IMR-90 (cell line): ENCODE measurements around the gene PITHD1. TPM values are rescaled to one million over a fixed set of nuclear protein-coding genes. Genes with fewer than 3 reads are reported as not detected.

Experiments used
- ATAC-seq: fragments of 200-7000 bp; cut with Tn5 transposase; 2 replicates; pipeline ENCODE4 v1.9.1; 2020; ENCODE audit warnings: low read depth, mild to moderate bottlenecking, moderate library complexity
- BruUV-seq: library from RNA; stranded (reverse); fragments of 400-500 nt; replicated peaks from 2 replicates; lab custom pipeline; 2021; lab: Mats Ljungman, UMichigan
- CTCF ChIA-PET: fragments of 300-600 bp; formaldehyde crosslinking; extraction: SDS; loops from one replicate; lab custom pipeline; 2021; ENCODE audit warnings: antibody characterized with exemption; lab: Yijun Ruan, JAX
- POLR2A ChIA-PET: fragments of 300-600 bp; sonication (Branson Sonifier 250); formaldehyde crosslinking; loops from one replicate; lab custom pipeline; 2022; ENCODE audit warnings: antibody characterized with exemption; ENCODE audit not compliant: unreplicated experiment; lab: Charles Lee
- DNase-seq: peaks from one replicate; pipeline ENCODE4 v3.0.0; 2013
- H2AFZ ChIP-seq: replicated peaks from 2 replicates; pipeline ENCODE3; 2013; ENCODE audit warnings: low read length, mild to moderate bottlenecking; ENCODE audit not compliant: poor library complexity
- H2AK5ac ChIP-seq: 2 replicates; pipeline ENCODE4 v1.6.1; 2013; ENCODE audit warnings: low read depth, low read length, inconsistent platforms
- H2AK9ac ChIP-seq: replicated peaks from 2 replicates; pipeline ENCODE3; 2013; ENCODE audit warnings: mild to moderate bottlenecking, low read depth, low read length, moderate library complexity; ENCODE audit not compliant: poor library complexity
- H2BK120ac ChIP-seq: 2 replicates; pipeline ENCODE4 v1.6.1; 2013; ENCODE audit warnings: low read depth, low read length, inconsistent platforms
- H2BK15ac ChIP-seq: 3 replicates; pipeline ENCODE4 v1.6.1; 2013; ENCODE audit warnings: low read depth, low read length, inconsistent platforms
- H2BK20ac ChIP-seq: 2 replicates; pipeline ENCODE4 v1.6.1; 2013; ENCODE audit warnings: low read depth, mild to moderate bottlenecking, inconsistent platforms, low read length, moderate library complexity
- H2BK5ac ChIP-seq: 2 replicates; pipeline ENCODE4 v1.6.1; 2013; ENCODE audit warnings: mild to moderate bottlenecking, low read depth, low read length, inconsistent platforms; ENCODE audit not compliant: poor library complexity, severe bottlenecking
- H3K14ac ChIP-seq: replicated peaks from 2 replicates; pipeline ENCODE4 v1.6.1; 2013; ENCODE audit warnings: low read depth, low read length, inconsistent platforms
- H3K18ac ChIP-seq: 2 replicates; pipeline ENCODE4 v1.6.1; 2013; ENCODE audit warnings: low read depth, low read length, control low read depth
- H3K23ac ChIP-seq: 2 replicates; pipeline ENCODE4 v1.6.1; 2013; ENCODE audit warnings: low read depth, low read length, inconsistent platforms
- H3K27ac ChIP-seq: 2 replicates; pipeline ENCODE4 v1.5.1; 2013; ENCODE audit warnings: mild to moderate bottlenecking, control low read depth, low read length; ENCODE audit not compliant: insufficient read depth
- H3K27me3 ChIP-seq: 2 replicates; pipeline ENCODE4 v1.6.1; 2013; ENCODE audit warnings: low read length; ENCODE audit not compliant: control insufficient read depth, insufficient read depth
- H3K36me3 ChIP-seq: 2 replicates; pipeline ENCODE4 v1.6.1; 2013; ENCODE audit warnings: low read length, mixed read lengths; ENCODE audit not compliant: control insufficient read depth, insufficient read depth
- H3K4ac ChIP-seq: 2 replicates; pipeline ENCODE4 v1.6.1; 2013; ENCODE audit warnings: low read depth, low read length, inconsistent platforms
- H3K4me1 ChIP-seq: 2 replicates; pipeline ENCODE4 v1.6.1; 2013; ENCODE audit warnings: low read length, mixed read lengths; ENCODE audit not compliant: control insufficient read depth, insufficient read depth
- H3K4me2 ChIP-seq: 2 replicates; pipeline ENCODE4 v1.6.1; 2013; ENCODE audit warnings: low read depth, mild to moderate bottlenecking, control low read depth, low read length, moderate library complexity
- H3K4me3 ChIP-seq: 2 replicates; pipeline ENCODE4 v1.5.1; 2013; ENCODE audit warnings: low read depth, mild to moderate bottlenecking, control low read depth, low read length, moderate library complexity; ENCODE audit not compliant: insufficient read depth
- H3K56ac ChIP-seq: 2 replicates; pipeline ENCODE4 v1.6.1; 2013; ENCODE audit warnings: low read length, inconsistent platforms; ENCODE audit not compliant: insufficient read depth; ENCODE audit errors: extremely low read depth
- H3K79me1 ChIP-seq, 2 experiments: 2 replicates each; pipeline ENCODE4 v1.6.1; 2013; ENCODE audit warnings: low read length in 2 of 2, inconsistent platforms in 1 of 2, low read depth in 1 of 2
- H3K9ac ChIP-seq: 2 replicates; pipeline ENCODE4 v1.6.1; 2013; ENCODE audit warnings: low read depth, low read length, control low read depth
- H3K9me1 ChIP-seq: 2 replicates; pipeline ENCODE4 v1.6.1; 2013; ENCODE audit warnings: low read length, inconsistent platforms; ENCODE audit not compliant: insufficient read depth
- H3K9me3 ChIP-seq: 2 replicates; pipeline ENCODE4 v1.6.1; 2013; ENCODE audit warnings: low read length; ENCODE audit not compliant: control insufficient read depth, insufficient read depth
- H4K20me1 ChIP-seq: 2 replicates; pipeline ENCODE4 v1.6.1; 2013; ENCODE audit warnings: low read length, inconsistent platforms; ENCODE audit not compliant: insufficient read depth
- H4K5ac ChIP-seq: 2 replicates; pipeline ENCODE4 v1.6.1; 2013; ENCODE audit warnings: mild to moderate bottlenecking, low read depth, low read length, control low read depth
- H4K8ac ChIP-seq, 2 experiments: 2 replicates each; pipeline ENCODE4 v1.6.1; 2013; ENCODE audit warnings: low read depth in 2 of 2, low read length in 2 of 2, control low read depth in 1 of 2, inconsistent platforms in 1 of 2
- H4K91ac ChIP-seq: 2 replicates; pipeline ENCODE4 v1.6.1; 2013; ENCODE audit warnings: low read depth, low read length, inconsistent platforms; ENCODE audit not compliant: insufficient read depth
- CHD1 ChIP-seq: IDR thresholded peaks from 2 replicates; pipeline ENCODE4 v1.6.1; 2012; ENCODE audit warnings: low read depth, low read length, improper control_type of control experiment
- FOS ChIP-seq: fragments of 150-350 bp; IDR thresholded peaks from 2 replicates; pipeline ENCODE4 v1.6.1; 2016; ENCODE audit warnings: low read depth, low read length
- MAZ ChIP-seq: IDR thresholded peaks from 2 replicates; pipeline ENCODE4 v1.6.1; 2012; ENCODE audit warnings: low read depth, mild to moderate bottlenecking, low read length, improper control_type of control experiment, moderate library complexity, borderline replicate concordance
- NFE2L2 ChIP-seq: fragments of 150-350 bp; IDR thresholded peaks from 2 replicates; pipeline ENCODE4 v1.6.1; 2016; ENCODE audit warnings: low read depth, mild to moderate bottlenecking, low read length
- USF2 ChIP-seq: fragments of 150-350 bp; IDR thresholded peaks from 2 replicates; pipeline ENCODE4 v1.6.1; 2017; ENCODE audit warnings: mild to moderate bottlenecking, antibody characterized with exemption, low read length, low read depth
- WGBS, 2 experiments: methylation state at CpG; one replicate each; pipeline versions ENCODE4 v1.1.5 to v1.1.7; 2013; ENCODE audit warnings: missing lambda C conversion rate in 2 of 2; ENCODE audit not compliant: insufficient read length in 1 of 2; ENCODE audit errors: extremely low coverage in 2 of 2; 5-methylcytosine and 5-hydroxymethylcytosine counted together
- dilution Hi-C: fragments of 300-500 bp; cut with HindIII; formaldehyde crosslinking; loops from one replicate; pipeline ENCODE4 v1.14.3; 2018; ENCODE audit warnings: low sequenced_read_pairs; ENCODE audit not compliant: unreplicated experiment
- in situ Hi-C: fragments of 300-500 bp; cut with MboI; formaldehyde crosslinking; loops from 3 replicates; pipeline ENCODE4 v1.14.3; 2019; ENCODE audit warnings: low sequenced_read_pairs, inconsistent platforms, mixed read lengths
- intact Hi-C: fragments of 100-400 bp; cut with micrococcal nuclease; formaldehyde crosslinking; loops from 2 replicates; pipeline ENCODE4 v1.10.0; 2022
- polyA plus RNA-seq, 3 experiments: library from polyadenylated mRNA; depleted of rRNA; stranded (reverse); fragments of >200 nt; gene quantifications; 2 replicates each; pipeline ENCODE4 v1.2.3, GENCODE V29; 2012; ENCODE audit warnings: low replicate concordance in 1 of 3
- total RNA-seq: library from RNA; depleted of rRNA; stranded (reverse); fragments of >200 nt; gene quantifications from 2 replicates; pipeline ENCODE4 v1.2.3, GENCODE V29; 2012

Gene PITHD1
- total and polyA plus RNA-seq, 2 of the 4 experiments (the other 2 are of a cell fraction), result 23.8 to 32.0 TPM

- WGBS, 2 experiments, result 88% methylated on average over 1 of the region's 3 CpGs; no CpG with 5 or more reads in 1 of the 2 experiments
- no peak for ATAC-seq
- TF ChIP-seq MAZ, result no peak
- TF ChIP-seq NFE2L2, result 0 out of 2 replicates have a peak, but pooled peaks have one; percentile 37
- no peak for TF ChIP-seq USF2
- no peak for TF ChIP-seq FOS
- no peak for TF ChIP-seq CHD1
- Histone ChIP-seq H4K20me1 (no peaks in the 10 kb centered on the region), H2BK120ac (no peak overlapping the region), H3K79me1 (no peaks in the 10 kb centered on the region), H3K36me3 (peaks cover 35% of the 10 kb centered on the region), H2BK5ac (no peak overlapping the region), H3K23ac (no peak overlapping the region), H3K9me3 (no peaks in the 10 kb centered on the region), H3K4ac (no peak overlapping the region), H3K18ac (no peak overlapping the region), H3K4me1 (no peaks in the 10 kb centered on the region), H3K27ac (no peak overlapping the region), H3K14ac (no peak overlapping the region), H3K4me2 (no peak overlapping the region), H3K56ac (no peak overlapping the region), H2BK20ac (no peak overlapping the region), H4K5ac (no peak overlapping the region), H3K27me3 (no peaks in the 10 kb centered on the region), H3K9me1 (peaks cover 10% of the 10 kb centered on the region; the same call in 1 of the 2 replicates), H2BK15ac (no peak overlapping the region), H4K91ac (no peak overlapping the region), H2AK9ac (no peak overlapping the region), H4K8ac (no peak overlapping the region), H2AFZ (no peak overlapping the region), H3K9ac (no peak overlapping the region), H2AK5ac (no peak overlapping the region), H3K4me3 (no peak overlapping the region)
- POLR2A ChIA-PET, result no interaction called here
- no TSS peak for BruUV-seq
- CTCF ChIA-PET, result interaction anchor here (0.6 kb wide), 1 partner anchor 779 kb away, joined by 3 read pairs; no protein-coding TSS in a partner anchor
- DNase-seq, result no peak
- dilution Hi-C loops (no loop called here), in situ Hi-C loops (no loop called here), intact Hi-C loops (loop anchor here (5.0 kb wide), 1 partner anchor 220 kb away; no protein-coding TSS in a partner anchor)
Observed at GRCh38 chr1:23807453-23807852, 29.2 kb downstream of the PITHD1 start.
